GM18870 (cell line): ENCODE measurements around the gene FAM217B.
"Not testable (repeated sequence)": the region's sequence is repeated elsewhere in the genome, so short reads cannot be mapped to it uniquely, and the experiment has no call there.

ENCODE experiments used
- ATAC-seq: cut with Tn5 transposase; IDR thresholded peaks from one replicate; pipeline ENCODE4 v1.9.1; 2021; ENCODE audit warnings: moderate library complexity; ENCODE audit not compliant: unreplicated experiment

The FAM217B gene

GRCh38 chr20:59938221-59938620, 2.0 kb upstream of the FAM217B start:
- ATAC-seq = no peak

- no peak for ATAC-seq
Observed at GRCh38 chr20:59938696-59939051, 1.5 kb upstream of the FAM217B start.

- ATAC-seq = no peak
Observed at GRCh38 chr20:59939052-59939878, 924 bp upstream of the FAM217B start.

- ATAC-seq = peak; percentile 32
Observed at GRCh38 chr20:59939879-59940128, 385 bp upstream of the FAM217B start.

GRCh38 chr20:59940956-59941294, 736 bp downstream of the FAM217B start:
- ATAC-seq = peak; percentile 7

GRCh38 chr20:59942245-59942644, 2.1 kb downstream of the FAM217B start:
- ATAC-seq = no peak

- ATAC-seq = no peak
Observed at GRCh38 chr20:59944726-59945125, 4.5 kb downstream of the FAM217B start.

GRCh38 chr20:59945175-59945574, 5.0 kb downstream of the FAM217B start:
- ATAC-seq = no peak

- no peak for ATAC-seq
Observed at GRCh38 chr20:59945731-59946130, 5.5 kb downstream of the FAM217B start.

- ATAC-seq = no peak
Observed at GRCh38 chr20:59947376-59947775, 7.2 kb downstream of the FAM217B start.

- no peak for ATAC-seq
Observed at GRCh38 chr20:59948212-59948611, 8.0 kb downstream of the FAM217B start.

GRCh38 chr20:59948828-59949720, 8.9 kb downstream of the FAM217B start:
- peak; percentile 65 for ATAC-seq

- ATAC-seq = no peak
Observed at GRCh38 chr20:59949911-59950310, 9.7 kb downstream of the FAM217B start.

- ATAC-seq = no peak
Observed at GRCh38 chr20:59954718-59955117, 14.5 kb downstream of the FAM217B start.

- ATAC-seq = no peak
Observed at GRCh38 chr20:59955131-59955796, 15.1 kb downstream of the FAM217B start.

GRCh38 chr20:59957568-59957967, 17.4 kb downstream of the FAM217B start:
- not testable (repeated sequence) for ATAC-seq

GRCh38 chr20:59958123-59958522, 17.9 kb downstream of the FAM217B start, which contains the start of gene CDH26:
CDH26 (plus strand) TSS chr20:59958423; CDS start chr20:59958727, 304 bp downstream.
- ATAC-seq = no peak

GRCh38 chr20:59958626-59959025, 18.4 kb downstream of the FAM217B start:
- ATAC-seq = no peak

GRCh38 chr20:59961423-59961822, 21.2 kb downstream of the FAM217B start:
- no peak for ATAC-seq

GRCh38 chr20:59962155-59962554, 22.0 kb downstream of the FAM217B start:
- no peak for ATAC-seq

- ATAC-seq = no peak
Observed at GRCh38 chr20:59966428-59966827, 26.2 kb downstream of the FAM217B start.

GRCh38 chr20:59971428-59971827, 31.2 kb downstream of the FAM217B start:
- no peak for ATAC-seq
